GM18858 (cell line): Measurements from ENCODE around the gene ARGLU1.
A peak's percentile ranks its signal among the peaks of the same experiment; 100 is the strongest.

Source experiments
- ATAC-seq: cut with Tn5 transposase; IDR thresholded peaks from one replicate; pipeline ENCODE4 v1.9.1; 2021; ENCODE audit not compliant: unreplicated experiment

Gene ARGLU1

DNA sequence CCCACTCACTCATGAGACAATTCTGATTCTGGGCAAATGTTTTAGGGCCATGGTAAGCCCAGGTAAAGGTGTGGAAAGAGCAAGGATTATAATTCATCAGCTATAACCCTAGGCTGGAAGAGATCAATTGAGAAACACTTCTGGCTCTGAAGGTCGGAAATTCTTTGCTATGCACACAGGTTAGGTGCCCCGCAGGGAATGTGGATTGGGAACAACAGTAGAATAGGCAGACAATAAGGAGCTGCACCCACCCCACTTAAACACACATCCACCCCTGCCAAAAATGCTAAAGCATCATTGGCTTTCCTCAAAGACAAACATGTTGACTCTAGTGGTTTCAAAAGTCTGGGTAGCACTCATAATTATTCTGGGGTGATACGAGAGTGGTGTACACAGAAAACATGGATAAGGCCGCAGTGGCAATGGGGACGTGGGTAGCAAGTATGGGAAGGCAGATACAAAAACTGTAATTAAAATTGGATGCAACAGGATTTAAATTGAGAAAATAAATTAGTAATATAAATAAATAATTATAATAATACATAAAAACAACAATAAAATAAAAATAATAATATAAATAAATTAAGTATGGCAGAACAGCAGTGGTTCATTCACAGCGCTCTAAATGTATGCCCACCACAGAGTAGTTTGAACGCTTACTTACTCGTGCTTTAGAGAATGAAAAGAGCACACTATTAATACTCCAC is 41.0 kb downstream of the ARGLU1 start:
- no peak for ATAC-seq

DNA sequence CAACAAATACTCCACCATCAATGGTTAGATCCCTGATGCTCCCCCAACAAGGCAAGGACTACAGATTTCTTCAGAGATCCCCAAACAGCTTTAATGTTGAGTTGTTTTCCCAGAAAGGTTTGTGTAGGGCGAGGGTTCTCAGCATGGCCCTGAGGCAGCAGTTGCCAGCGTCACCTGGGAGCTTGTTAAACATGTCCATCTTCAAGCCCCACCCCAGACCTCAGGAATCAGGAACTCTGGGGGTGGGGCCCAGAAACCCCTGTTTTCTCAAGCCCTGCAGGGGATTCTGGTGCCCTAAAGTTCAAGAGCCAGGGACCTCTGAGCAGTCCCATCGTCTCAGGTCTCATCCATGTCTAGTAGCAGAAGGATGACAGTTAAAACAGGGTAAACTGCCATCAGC is 42.1 kb downstream of the ARGLU1 start:
- ATAC-seq, result no peak

DNA sequence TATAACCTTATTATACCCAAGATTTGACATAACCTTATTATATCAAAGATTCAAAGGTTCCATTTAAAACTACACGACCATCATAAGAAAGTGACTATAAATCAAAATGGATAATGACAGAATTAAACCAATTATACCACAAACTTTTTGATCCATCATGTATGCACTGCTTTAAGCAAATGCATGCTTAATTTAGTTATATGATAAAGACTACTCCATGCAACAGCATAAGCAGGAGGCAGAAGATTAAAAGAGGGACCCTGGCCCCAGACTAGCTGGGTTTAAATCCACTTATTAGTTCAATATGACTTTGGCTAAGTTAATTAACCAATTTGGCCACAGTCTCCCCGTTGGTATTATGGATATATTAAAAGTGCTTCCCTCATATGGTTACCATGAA is 43.8 kb downstream of the ARGLU1 start:
- ATAC-seq, result no peak

DNA sequence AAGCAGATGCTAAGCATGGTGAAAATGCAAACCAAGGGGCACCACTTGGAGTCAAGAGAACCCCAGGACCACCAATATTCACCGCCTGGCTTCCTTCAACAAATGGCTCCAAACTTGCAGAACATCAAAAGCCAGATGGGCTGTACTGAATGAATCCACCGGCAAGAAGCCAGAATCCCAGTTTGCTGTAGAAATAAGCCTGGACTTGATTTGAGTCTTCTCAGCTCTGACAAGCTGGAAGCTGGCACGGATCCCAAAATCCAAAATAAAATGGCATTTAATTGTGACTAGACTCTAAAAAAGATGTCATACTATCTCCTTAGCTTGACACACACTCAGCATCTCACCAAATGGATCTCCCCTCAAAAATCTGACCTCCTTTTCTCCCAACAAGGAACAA is 44.4 kb downstream of the ARGLU1 start:
- no peak for ATAC-seq

DNA sequence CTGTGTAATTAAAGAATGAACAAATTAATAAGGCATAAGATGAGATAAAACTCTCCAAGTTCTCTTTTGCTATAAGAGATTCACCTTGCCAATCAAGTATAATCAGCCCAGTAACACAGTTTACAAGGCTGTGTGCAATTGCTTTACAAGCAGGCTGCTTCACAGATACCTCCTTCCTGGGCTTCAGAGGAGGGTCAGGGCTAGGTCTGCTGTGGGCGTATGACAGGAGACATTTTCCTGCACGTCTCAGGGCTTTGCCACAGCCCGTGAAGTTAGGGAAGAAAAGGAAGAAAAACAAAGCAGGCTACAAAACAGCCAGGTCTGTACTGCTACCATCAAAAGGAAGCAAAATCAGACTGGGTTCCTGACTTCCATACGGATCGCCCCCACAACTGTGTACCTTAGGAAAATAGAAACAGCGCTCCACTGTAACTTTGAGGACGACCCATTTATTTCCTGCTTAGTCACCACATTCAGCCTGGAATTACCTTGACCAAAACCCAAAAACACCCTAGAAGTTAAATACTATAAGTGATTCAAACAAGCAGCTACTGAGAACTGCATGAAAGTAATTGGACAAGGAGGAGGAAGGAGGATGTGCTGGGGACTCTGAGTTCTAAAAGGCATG is 44.9 kb downstream of the ARGLU1 start:
- ATAC-seq, result no peak

DNA sequence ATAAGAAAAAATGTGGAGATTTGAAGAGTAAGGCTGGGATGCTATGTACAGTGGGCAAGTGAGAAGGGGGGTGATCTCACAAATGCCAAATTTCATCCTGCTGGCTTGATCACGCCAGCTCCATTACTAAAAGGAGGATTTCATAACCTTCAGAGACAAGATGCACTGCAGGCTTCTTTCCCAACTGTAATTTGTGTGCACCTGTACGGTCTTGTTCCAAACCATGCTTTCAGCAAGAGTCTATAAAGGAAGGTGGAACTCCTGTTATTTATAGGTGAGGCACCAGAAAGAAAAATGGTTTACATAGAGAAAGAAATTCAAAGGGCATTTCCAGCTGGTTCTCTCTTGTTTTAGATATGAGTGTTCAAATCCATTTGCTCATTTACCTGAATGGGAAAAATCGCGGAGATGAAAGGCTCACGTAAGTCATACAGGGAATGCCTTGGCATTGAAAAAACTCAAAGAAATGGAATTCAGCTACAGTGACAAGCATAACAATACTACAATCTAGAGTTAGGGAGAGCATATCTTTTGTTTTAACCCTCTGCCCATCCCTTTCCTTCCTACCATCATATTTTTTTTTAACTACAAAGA is 45.7 kb downstream of the ARGLU1 start:
- ATAC-seq, result no peak

DNA sequence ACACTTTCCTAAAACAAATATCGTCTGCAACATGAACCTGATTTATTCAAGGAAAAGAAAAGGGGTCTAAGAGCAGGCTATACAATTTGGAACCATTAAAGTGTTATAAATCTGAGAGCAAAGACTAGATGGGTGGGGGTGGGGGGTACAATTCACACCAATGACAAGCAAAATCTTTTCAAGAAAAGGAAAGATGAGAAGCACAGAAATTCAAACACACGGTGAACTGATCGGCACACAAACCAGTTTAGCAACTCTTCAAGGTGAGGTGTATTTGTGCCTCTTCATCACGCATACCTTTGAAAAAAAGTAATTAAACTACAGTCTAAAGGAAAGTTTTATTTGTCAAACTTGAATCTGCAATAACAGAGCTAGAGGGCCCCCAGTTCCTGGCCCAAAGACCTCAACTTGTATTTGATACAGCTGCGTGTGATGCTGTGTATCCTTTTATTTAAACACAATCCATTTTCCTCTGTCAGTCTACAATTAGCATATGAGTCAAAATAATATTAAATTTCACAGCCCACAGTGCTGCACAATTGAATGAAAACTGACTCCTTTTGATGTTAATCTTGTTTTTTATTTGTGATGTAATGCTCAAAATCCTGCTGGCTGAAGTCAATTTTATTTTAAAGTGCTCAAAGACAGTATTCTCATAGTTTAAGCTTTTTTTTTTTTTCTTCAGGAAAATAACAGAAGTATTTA is 46.7 kb downstream of the ARGLU1 start:
- ATAC-seq, result no peak

DNA sequence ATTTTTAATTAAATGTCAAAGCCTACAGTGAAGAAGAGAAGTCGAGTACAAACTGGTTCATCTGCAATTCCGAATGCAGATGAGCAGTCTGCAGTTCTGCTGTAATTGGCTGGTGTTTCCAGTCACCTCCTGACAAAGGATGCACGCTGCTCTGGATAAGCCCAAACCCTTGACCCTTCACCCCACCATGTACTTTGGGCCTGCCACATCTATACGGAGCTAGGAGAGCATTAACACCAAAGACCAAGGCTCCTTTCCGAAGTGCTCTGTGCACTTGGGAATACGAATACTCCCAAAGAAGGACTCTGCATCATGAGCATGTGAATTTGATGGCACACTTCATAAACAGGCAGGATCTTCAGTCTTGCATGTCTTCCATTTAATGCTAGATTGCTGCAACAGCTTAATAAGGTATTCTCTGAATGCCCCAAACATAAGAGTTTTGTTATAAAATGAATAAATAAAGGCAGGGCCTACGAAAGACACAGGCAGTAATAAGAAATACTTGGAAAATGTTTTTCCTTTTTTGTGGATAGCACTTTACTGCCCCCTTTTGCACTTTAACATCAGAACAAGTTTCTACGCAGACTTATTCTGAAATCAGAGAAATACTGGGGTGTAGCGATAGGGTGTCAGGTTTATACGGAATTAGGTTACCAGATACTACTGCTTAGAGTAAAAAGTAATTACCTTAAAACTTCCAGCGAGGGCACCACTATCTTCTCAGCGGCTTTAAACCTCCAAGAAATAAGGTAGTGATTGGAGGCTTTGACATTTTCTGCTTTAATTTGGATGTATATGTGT is 47.5 kb downstream of the ARGLU1 start:
- ATAC-seq, result no peak

DNA sequence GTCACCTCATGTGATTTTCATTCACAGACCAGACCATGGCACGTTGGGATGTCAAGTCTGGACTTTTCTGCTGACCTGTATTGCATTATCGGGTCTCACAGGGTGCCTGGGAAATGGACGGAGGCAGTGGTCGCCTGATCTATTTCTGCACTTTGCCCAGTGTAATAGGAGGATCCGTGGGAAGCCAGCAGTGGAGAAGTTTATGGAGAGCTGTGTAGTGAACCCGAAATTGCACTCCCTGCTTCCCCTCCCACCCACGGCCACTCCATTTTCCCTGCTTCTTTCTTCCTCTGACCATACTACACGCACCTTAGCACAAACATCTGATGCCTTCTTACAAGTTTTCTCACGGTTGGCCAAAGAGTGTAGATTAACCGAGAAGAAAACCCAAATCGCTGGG is 49.4 kb downstream of the ARGLU1 start:
- no peak for ATAC-seq

DNA sequence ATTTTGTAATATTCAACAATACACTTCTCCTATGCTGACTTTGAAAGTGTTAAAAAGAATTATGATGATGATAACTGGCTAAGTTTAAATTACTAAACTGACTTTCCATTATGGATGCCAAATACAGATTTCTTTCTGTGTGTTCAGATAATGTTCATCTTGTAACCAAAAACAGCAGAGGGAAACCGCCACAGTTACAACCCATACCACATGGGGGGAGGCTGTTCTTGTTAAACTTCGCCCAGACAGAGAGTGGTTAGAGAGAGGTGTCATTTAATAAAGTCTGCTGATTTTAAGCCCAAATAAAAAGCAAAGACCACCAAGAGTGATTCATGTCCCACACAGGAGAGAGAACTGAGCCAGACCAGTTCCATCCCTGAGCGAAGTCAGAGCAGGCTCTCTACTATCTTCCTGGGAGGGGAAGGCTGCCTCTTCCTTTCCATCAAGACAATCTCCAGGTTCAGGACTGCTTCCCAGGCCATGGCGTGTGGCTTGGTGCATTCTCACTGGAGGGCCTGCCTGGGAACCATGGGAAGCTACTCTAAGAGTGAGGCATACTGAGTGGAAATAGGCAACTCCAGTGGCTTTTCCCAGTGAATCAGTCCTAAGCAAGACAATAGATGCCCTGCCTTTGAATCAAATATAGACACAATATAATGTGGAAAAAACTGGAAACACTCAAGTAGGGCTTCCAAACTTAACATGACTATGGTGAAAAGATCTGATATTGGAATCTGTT is 50.7 kb downstream of the ARGLU1 start:
- ATAC-seq, result no peak

DNA sequence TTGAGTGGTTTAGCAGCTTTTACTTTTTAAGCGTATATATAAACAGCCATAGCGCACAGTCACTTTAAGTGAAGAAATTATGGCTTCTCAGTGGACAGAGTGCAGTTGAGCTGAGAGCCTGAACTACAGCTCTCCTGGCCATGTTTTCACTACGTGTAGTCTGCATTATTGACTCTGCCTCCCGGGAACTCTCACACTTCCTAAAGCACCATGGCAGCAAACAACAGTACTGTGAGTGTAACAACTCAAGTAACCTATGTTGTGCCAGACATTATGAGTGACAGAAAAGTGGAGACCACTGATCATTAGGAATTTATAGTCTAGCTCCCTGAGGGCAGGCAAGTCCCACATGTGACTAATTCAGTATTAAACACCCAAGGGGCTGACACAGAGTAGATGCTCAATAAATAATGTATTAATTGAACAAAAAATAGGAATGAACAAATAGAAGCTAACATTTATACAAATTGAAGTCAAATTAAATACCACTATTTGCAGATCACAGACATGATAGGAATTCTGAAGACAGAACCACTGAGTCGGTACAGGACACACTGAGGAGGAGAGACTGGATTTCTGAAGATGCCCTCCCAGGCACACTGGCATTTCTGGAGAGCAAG is 52.2 kb downstream of the ARGLU1 start:
- ATAC-seq, result no peak

DNA sequence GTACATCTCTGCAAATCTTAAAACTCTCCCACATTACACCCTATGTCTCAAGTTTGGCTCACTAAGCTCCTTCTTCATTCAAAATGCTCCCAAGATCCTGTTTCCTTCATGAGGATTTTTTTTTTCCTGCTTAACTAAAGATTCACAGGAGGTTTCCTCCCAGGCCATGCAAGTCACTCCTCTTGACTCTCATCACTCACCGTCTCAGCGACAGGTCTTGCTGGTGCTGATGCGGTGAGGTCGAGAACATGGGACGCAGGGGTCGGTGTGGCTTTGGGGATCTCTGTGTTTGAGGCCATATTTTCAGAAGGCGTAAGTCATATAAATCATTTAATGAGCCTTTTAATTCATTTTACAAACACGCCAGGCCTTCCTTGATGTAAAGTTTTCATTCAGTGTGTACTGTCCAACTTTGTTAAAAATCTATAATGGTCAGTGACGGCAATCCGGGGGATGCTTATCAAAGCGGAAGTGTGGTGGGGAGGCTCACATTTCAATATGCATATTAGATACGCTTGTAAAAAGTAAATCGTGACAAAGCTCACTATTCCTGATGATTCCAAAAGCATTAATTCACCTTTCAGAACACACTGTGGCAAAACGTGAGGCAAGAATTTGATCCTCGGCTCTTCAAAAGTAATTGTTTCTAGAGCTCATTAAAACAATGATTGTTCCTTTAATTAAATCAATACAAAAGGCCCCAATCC is 52.9 kb downstream of the ARGLU1 start:
- no peak for ATAC-seq

DNA sequence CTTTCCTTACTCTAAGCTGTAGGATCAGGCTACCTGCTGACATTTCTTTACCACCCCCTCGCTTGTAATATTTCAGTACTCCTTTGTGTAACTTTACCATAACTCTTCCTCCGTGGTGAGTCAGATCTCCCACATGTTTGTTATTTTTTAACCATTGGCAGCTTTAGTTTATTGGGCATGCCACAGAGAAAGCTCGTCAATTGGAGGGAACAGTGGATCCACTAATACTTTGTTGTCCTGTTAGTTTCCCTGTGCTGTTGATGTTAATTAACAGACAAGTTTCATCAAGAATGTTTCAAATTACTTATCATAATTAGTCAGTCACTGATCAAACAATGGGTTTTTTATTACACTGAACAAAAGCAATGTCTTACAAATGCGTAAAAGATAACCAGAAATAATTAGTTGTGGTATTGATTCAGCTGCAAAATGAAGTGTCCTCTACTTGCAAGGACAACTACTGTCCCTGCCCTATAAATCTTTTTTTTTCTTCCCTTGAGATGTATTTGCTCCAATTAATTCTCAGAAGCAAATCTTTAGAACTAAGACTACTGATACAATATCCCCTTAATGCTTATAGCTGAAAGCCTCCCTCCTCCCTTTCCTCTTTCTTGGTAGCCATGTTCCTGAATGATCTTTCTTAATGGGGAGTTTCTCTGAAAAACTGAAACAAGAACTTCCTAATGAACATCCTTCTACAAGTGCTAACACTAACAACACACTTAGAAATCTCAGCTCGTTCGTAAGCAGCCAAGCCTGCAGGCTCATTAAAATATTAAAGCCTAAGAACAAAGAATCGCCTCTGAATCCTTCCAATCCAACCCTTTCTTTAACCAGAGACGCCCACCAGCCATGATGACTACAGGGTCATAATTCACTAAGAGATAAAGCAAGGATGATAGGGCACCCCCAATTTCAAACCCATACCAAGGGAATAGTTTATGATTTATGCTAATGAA is 54.6 kb downstream of the ARGLU1 start:
- no peak for ATAC-seq

DNA sequence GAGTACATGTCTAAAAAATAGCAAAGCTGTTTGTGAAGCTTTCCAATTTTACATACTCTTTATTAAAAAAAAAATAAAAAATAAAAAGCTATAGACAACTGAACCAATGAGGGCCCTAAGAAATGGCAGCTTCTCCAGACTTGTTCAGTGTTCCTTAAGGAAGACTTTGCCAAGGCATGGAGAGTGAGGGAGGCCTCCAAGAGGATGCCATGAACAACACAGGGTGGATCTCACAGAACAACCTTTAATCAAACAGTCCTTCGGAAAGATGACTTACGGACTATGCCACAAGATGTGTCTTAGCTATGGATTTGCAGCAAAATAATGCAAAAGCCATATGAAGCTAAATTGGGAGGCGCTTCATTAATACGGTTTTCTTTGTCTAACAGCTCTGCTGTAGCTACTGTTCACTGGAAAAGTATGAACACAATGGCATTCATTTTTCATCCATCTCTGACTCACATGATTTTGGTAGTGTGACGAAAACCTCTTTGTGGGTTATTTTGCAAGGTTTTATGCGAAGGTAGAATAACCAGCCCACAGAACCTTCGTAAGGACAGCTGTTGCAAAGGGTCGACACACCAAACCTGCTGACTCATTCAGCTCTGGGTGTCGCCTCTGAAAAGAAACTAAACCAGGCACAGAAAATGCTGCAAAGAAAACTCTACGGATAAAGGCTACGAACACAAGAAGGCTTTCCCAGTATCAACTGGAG is 60.2 kb downstream of the ARGLU1 start:
- peak; percentile 66 for ATAC-seq

DNA sequence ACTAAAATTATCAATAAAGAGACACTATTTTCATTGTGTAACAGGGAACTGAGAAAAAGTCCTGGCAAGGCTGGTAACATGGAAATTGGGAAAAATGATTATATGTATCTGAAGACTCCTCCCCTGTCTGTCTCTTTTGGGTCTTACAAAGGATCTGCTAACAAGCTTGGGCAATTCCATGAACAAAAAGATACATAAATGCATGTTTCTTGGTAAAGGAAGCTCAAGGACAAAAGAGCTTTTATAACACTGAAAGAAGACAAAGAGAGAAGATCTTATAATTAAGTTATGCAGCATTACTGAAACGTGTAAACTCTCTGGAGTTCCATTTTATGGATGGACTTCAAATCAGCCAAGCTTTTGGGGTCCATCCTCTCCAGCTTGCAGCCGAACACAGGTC is 61.7 kb downstream of the ARGLU1 start:
- no peak for ATAC-seq

DNA sequence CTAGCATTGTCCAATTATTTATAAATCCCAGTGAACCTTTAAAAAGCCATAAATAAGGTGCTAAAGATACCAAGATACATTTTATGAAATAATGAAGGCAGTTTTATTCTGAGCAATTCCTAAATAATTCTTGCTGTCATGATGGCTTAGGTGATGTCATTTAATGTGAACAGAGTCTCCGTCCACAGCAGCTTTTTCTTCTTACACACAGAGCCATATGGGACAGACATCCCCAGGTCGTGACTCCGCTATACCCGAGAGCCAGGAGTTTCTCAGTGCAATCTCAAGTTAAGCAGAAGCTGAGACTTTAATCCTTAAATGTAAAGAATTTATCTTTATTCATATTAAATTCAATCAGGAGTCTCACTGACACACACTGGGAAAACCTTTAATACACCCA is 62.2 kb downstream of the ARGLU1 start:
- no peak for ATAC-seq

DNA sequence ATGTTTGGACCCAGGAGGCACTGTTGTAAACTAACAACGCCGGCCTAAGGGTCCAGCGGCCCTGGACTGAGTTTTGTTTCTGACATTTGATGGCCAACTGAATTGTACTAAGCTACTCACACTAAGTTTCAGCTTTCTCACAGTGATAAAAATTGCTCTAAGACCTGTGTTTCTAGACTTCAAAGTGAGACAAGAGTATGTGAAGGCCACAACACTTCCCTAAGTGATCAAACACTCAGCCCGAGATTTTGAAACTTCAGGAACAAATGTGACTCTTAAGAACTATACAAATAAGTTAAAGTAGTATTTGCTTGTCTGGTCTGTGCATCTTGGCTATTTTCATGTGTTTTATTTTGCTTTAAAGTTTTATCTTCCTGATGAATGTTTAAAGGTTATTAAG is 62.6 kb downstream of the ARGLU1 start:
- ATAC-seq, result no peak
